WTC11 (cell line): ENCODE measurements around the gene HTR1B. TPM values are rescaled to one million over a fixed set of nuclear protein-coding genes. Genes with fewer than 3 reads are reported as not detected.

Experiments used
- ATAC-seq: fragments of 200-7000 bp; cut with Tn5 transposase; 2 replicates; pipeline ENCODE4 v1.10.0; 2021; ENCODE audit warnings: mild to moderate bottlenecking, moderate library complexity
- CTCF ChIA-PET: fragments of 300-600 bp; sonication (Branson Sonifier 250); formaldehyde crosslinking; loops from one replicate; lab custom pipeline; 2021; ENCODE audit warnings: antibody characterized with exemption; lab: Charles Lee
- POLR2A ChIA-PET: fragments of 350-600 bp; sonication (Branson Sonifier 250); formaldehyde crosslinking; loops from one replicate; lab custom pipeline; 2021; ENCODE audit warnings: antibody characterized with exemption; lab: Charles Lee
- DNase-seq: peaks from one replicate; pipeline ENCODE4 v3.0.0; 2021; ENCODE audit warnings: low spot score
- H3K27ac Mint-ChIP-seq: 2 replicates; pipeline ENCODE4 v1.8.0; 2021; ENCODE audit warnings: mixed read lengths
- H3K27me3 Mint-ChIP-seq: 2 replicates; pipeline ENCODE4 v1.8.0; 2021; ENCODE audit warnings: low read depth, mild to moderate bottlenecking, moderate library complexity, mixed read lengths
- H3K36me3 Mint-ChIP-seq: 2 replicates; pipeline ENCODE4 v1.8.0; 2021; ENCODE audit warnings: mixed read lengths
- H3K4me1 Mint-ChIP-seq: 2 replicates; pipeline ENCODE4 v1.8.0; 2022; ENCODE audit warnings: mixed read lengths
- H3K4me3 Mint-ChIP-seq: 2 replicates; pipeline ENCODE4 v1.8.0; 2021; ENCODE audit warnings: mild to moderate bottlenecking, moderate library complexity, mixed read lengths
- H3K9me3 Mint-ChIP-seq: 2 replicates; pipeline ENCODE4 v1.8.0; 2021; ENCODE audit warnings: mixed read lengths
- ATF6 ChIP-seq: sonication (generic); formaldehyde crosslinking; IDR thresholded peaks from 2 replicates; pipeline ENCODE4 v1.8.1; 2023; ENCODE audit warnings: mild to moderate bottlenecking, missing genetic modification reagents
- CREB1 ChIP-seq: sonication (generic); formaldehyde crosslinking; IDR thresholded peaks from 2 replicates; pipeline ENCODE4 v1.8.0; 2023; ENCODE audit warnings: mild to moderate bottlenecking, missing genetic modification reagents
- ESRRA ChIP-seq: sonication (generic); formaldehyde crosslinking; IDR thresholded peaks from 2 replicates; pipeline ENCODE4 v1.8.1; 2022; ENCODE audit warnings: mild to moderate bottlenecking, missing genetic modification reagents, borderline replicate concordance
- ETV6 ChIP-seq: sonication (generic); formaldehyde crosslinking; IDR thresholded peaks from 2 replicates; pipeline ENCODE4 v1.8.1; 2022; ENCODE audit warnings: mild to moderate bottlenecking, missing genetic modification reagents
- FOXK1 ChIP-seq: sonication (generic); formaldehyde crosslinking; IDR thresholded peaks from 2 replicates; pipeline ENCODE4 v1.8.0; 2022; ENCODE audit warnings: mild to moderate bottlenecking, moderate library complexity, missing genetic modification reagents
- FOXP4 ChIP-seq: sonication (generic); formaldehyde crosslinking; IDR thresholded peaks from 2 replicates; pipeline ENCODE4 v1.8.0; 2022; ENCODE audit warnings: mild to moderate bottlenecking, missing genetic modification reagents
- KAT7 ChIP-seq: sonication (generic); formaldehyde crosslinking; IDR thresholded peaks from 2 replicates; pipeline ENCODE4 v1.8.1; 2023; ENCODE audit warnings: missing genetic modification reagents, mild to moderate bottlenecking, borderline replicate concordance
- PRDM15 ChIP-seq: sonication (generic); formaldehyde crosslinking; IDR thresholded peaks from 2 replicates; pipeline ENCODE4 v1.8.0; 2022; ENCODE audit warnings: missing genetic modification reagents
- SOX15 ChIP-seq: fragments of 250-450 bp; sonication (Bioruptor Pico); IDR thresholded peaks from 2 replicates; pipeline ENCODE4 v1.9.0; 2021; ENCODE audit warnings: mild to moderate bottlenecking
- SP1 ChIP-seq: sonication (generic); formaldehyde crosslinking; conservative IDR thresholded peaks from 2 replicates; pipeline ENCODE4 v1.8.1; 2022; ENCODE audit warnings: missing genetic modification reagents
- STAT6 ChIP-seq: sonication (generic); formaldehyde crosslinking; conservative IDR thresholded peaks from 2 replicates; pipeline ENCODE4 v1.8.1; 2023; ENCODE audit warnings: mild to moderate bottlenecking, low read depth, missing genetic modification reagents, moderate library complexity
- TEAD1 ChIP-seq: sonication (generic); formaldehyde crosslinking; IDR thresholded peaks from 2 replicates; pipeline ENCODE4 v1.8.0; 2022; ENCODE audit warnings: mild to moderate bottlenecking, missing genetic modification reagents
- ZBTB21 ChIP-seq: sonication (generic); formaldehyde crosslinking; IDR thresholded peaks from 2 replicates; pipeline ENCODE4 v1.8.1; 2023; ENCODE audit warnings: mild to moderate bottlenecking, missing genetic modification reagents, borderline replicate concordance
- ZNF219 ChIP-seq: sonication (generic); formaldehyde crosslinking; IDR thresholded peaks from 2 replicates; pipeline ENCODE4 v1.8.0; 2023; ENCODE audit warnings: missing genetic modification reagents, mild to moderate bottlenecking, borderline replicate concordance
- ZNF396 ChIP-seq: fragments of 250-450 bp; sonication (Bioruptor Pico); IDR thresholded peaks from 2 replicates; pipeline ENCODE4 v1.8.0; 2021; ENCODE audit warnings: mild to moderate bottlenecking, moderate library complexity, borderline replicate concordance
- ZNF416 ChIP-seq: fragments of 250-450 bp; sonication (Bioruptor Pico); IDR thresholded peaks from 2 replicates; pipeline ENCODE4 v1.9.0; 2021; ENCODE audit warnings: mild to moderate bottlenecking, inconsistent platforms
- ZNF671 ChIP-seq: fragments of 250-450 bp; sonication (Bioruptor Pico); IDR thresholded peaks from 2 replicates; pipeline ENCODE4 v1.8.0; 2021; ENCODE audit warnings: mild to moderate bottlenecking
- total RNA-seq: library from RNA; stranded (reverse); gene quantifications from 3 replicates; pipeline ENCODE4 v1.2.3, GENCODE V29; 2021
- TF ChIP-seq, protein P1 (sequence below): sonication (generic); formaldehyde crosslinking; conservative IDR thresholded peaks from 2 replicates; pipeline ENCODE4 v1.8.1; 2022; ENCODE audit warnings: mild to moderate bottlenecking, missing genetic modification reagents
- TF ChIP-seq, protein P2 (sequence below): sonication (generic); formaldehyde crosslinking; IDR thresholded peaks from 2 replicates; pipeline ENCODE4 v1.8.0; 2023; ENCODE audit warnings: missing genetic modification reagents
- TF ChIP-seq, protein P3 (sequence below): fragments of 250-450 bp; sonication (Bioruptor Pico); IDR thresholded peaks from 2 replicates; pipeline ENCODE4 v1.9.0; 2021; ENCODE audit warnings: moderate library complexity, mild to moderate bottlenecking, inconsistent platforms, borderline replicate concordance

The HTR1B gene
- total RNA-seq, 1 experiment from 2014 or later = 1.5 TPM

DNA sequence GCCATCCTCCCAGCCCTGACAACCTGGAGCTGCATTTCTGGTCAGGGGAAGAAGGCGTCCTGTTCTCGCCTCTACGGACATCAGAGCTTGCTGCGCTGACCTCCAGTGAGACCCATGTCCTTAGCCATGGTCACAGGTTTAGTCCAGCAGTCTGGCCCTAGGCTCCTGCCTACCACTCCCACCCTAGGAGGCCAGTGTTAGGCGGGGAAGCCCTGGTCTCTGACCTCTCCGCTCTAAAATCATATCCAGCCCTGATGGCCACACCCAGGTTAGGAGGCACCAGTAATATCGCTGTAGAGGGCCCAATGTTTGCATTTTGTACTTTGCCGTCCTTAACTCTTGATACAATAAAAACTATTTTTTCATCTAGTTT is 1.2 kb upstream of the HTR1B start:
- Mint-ChIP-seq H3K4me3 (peak overlapping the region; percentile 93), H3K36me3 (no peaks in the 10 kb centered on the region), H3K4me1 (peaks cover 33% of the 10 kb centered on the region), H3K27me3 (peaks cover 80% of the 10 kb centered on the region)
- CTCF ChIA-PET = interaction anchor here (0.6 to 3.4 kb wide), 14 partner anchors 12 to 1346 kb away, joined by 3 to 23 read pairs (median 4); no protein-coding TSS in a partner anchor
- DNase-seq = no peak
- TF ChIP-seq ZBTB21 = peak; percentile 40; the same call in 1 of the 2 replicates
- no peak for TF ChIP-seq SOX15 (CRISPR knock-in tag)
- TF ChIP-seq PRDM15 (CRISPR knock-in tag) = 0 out of 2 replicates have a peak, but pooled peaks have one; percentile 5
- 0 out of 2 replicates have a peak, but pooled peaks have one; percentile 2 for TF ChIP-seq ZNF219 (CRISPR knock-in tag)
- no peak for TF ChIP-seq ZNF396 (CRISPR knock-in tag)
- no peak for TF ChIP-seq ATF6 (CRISPR knock-in tag)
- no peak for TF ChIP-seq ZNF671 (CRISPR knock-in tag)
- TF ChIP-seq, all 79 proteins: peak for 3
- ATAC-seq = peak; percentile 1
- no peaks in the 10 kb centered on the region for H3K9me3 Mint-ChIP-seq
- POLR2A ChIA-PET = interaction anchor here (1.0 kb wide), 2 partner anchors 186 to 223 kb away, joined by 4 read pairs; no protein-coding TSS in a partner anchor
- H3K27ac Mint-ChIP-seq = no peak overlapping the region

DNA sequence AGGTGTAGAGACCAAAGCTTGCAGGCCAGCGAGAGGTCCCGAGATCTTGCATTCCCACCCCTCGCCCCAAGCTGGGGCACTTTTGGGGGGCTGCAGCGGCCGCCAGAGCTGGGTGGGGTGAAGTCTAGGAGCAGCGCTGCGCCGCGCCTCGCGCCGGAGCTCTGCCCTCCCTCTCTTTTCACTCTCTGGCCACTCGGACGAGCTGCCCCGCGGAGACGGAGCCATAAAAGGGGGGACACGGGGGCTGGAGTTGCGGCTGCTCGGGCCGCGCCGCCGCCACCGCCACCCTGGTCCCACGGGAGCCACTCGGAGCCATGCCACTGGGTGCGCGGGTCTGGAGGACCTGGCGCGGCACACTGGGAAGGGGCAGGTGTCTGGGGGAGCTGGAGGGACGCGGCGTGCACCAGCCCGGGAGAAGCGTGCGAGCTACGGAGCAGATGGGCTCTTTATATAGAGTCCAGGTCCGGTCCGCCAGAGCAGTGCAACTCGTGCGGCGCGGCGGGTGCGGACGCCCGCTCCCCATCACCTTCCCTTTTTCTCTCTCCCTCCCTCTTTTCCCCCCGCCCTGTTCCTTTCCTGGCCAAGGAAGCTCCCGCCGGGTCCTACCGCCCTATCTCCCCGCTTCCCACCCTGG is 687 bp upstream of the HTR1B start:
- ATAC-seq (peak; percentile 52), DNase-seq (peak; percentile 77)
- Mint-ChIP-seq H3K4me1 (peaks cover 35% of the 10 kb centered on the region), H3K36me3 (no peaks in the 10 kb centered on the region), H3K4me3 (peak overlapping the region; percentile 93), H3K9me3 (no peaks in the 10 kb centered on the region), H3K27me3 (peaks cover 76% of the 10 kb centered on the region), H3K27ac (no peak overlapping the region)
- POLR2A ChIA-PET = interaction anchor here (1.0 kb wide), 2 partner anchors 186 to 224 kb away, joined by 4 read pairs; no protein-coding TSS in a partner anchor
- CTCF ChIA-PET = interaction anchor here (0.6 to 3.4 kb wide), 15 partner anchors 13 to 1346 kb away, joined by 3 to 23 read pairs (median 4); no protein-coding TSS in a partner anchor
- TF ChIP-seq FOXK1 (CRISPR knock-in tag) (peak; percentile 40; the same call in 1 of the 2 replicates), ETV6 (CRISPR knock-in tag) (peak; percentile 83), KAT7 (CRISPR knock-in tag) (peak; percentile 22; the same call in 1 of the 2 replicates), CREB1 (CRISPR knock-in tag) (0 out of 2 replicates have a peak, but pooled peaks have one; percentile 22), ZNF416 (CRISPR knock-in tag) (no peak), FOXP4 (CRISPR knock-in tag) (peak; percentile 19; the same call in 1 of the 2 replicates), ESRRA (CRISPR knock-in tag) (0 out of 2 replicates have a peak, but pooled peaks have one; percentile 16), SP1 (CRISPR knock-in tag) (peak; percentile 63; the same call in 1 of the 2 replicates), TEAD1 (CRISPR knock-in tag) (0 out of 2 replicates have a peak, but pooled peaks have one; percentile 22), STAT6 (CRISPR knock-in tag) (no peak)
- TF ChIP-seq, protein P1, sequence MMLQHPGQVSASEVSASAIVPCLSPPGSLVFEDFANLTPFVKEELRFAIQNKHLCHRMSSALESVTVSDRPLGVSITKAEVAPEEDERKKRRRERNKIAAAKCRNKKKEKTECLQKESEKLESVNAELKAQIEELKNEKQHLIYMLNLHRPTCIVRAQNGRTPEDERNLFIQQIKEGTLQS (CRISPR knock-in tag) = no peak
- TF ChIP-seq, protein P2, sequence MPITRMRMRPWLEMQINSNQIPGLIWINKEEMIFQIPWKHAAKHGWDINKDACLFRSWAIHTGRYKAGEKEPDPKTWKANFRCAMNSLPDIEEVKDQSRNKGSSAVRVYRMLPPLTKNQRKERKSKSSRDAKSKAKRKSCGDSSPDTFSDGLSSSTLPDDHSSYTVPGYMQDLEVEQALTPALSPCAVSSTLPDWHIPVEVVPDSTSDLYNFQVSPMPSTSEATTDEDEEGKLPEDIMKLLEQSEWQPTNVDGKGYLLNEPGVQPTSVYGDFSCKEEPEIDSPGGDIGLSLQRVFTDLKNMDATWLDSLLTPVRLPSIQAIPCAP = 0 out of 2 replicates have a peak, but pooled peaks have one; percentile 30
- TF ChIP-seq, protein P3, sequence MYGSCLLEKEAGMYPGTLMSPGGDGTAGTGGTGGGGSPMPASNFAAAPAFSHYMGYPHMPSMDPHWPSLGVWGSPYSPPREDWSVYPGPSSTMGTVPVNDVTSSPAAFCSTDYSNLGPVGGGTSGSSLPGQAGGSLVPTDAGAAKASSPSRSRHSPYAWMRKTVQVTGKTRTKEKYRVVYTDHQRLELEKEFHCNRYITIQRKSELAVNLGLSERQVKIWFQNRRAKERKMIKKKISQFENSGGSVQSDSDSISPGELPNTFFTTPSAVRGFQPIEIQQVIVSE (CRISPR knock-in tag) = no peak
